ENCODE results near the gene CCPG1.

- TF ChIP-seq, protein P1, sequence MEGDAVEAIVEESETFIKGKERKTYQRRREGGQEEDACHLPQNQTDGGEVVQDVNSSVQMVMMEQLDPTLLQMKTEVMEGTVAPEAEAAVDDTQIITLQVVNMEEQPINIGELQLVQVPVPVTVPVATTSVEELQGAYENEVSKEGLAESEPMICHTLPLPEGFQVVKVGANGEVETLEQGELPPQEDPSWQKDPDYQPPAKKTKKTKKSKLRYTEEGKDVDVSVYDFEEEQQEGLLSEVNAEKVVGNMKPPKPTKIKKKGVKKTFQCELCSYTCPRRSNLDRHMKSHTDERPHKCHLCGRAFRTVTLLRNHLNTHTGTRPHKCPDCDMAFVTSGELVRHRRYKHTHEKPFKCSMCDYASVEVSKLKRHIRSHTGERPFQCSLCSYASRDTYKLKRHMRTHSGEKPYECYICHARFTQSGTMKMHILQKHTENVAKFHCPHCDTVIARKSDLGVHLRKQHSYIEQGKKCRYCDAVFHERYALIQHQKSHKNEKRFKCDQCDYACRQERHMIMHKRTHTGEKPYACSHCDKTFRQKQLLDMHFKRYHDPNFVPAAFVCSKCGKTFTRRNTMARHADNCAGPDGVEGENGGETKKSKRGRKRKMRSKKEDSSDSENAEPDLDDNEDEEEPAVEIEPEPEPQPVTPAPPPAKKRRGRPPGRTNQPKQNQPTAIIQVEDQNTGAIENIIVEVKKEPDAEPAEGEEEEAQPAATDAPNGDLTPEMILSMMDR (IDR thresholded peaks at IDR 0.05; ENCODE audit: low read depth, low read length) = no peak
- no peak for TF ChIP-seq EZH2phosphoT487 (IDR thresholded peaks at IDR 0.05; ENCODE audit: low read depth)
Measured at GRCh38 chr15:55407498-55408011, 604 bp downstream of the CCPG1 start.

Data from OCI-LY3 (cell line).